H1 (cell line): ENCODE results near the gene SMPDL3B. TPM values are rescaled to one million over a fixed set of nuclear protein-coding genes. Genes with fewer than 3 reads are reported as not detected.

ENCODE experiments used
- CTCF ChIA-PET: fragments of 300-600 bp; sonication (Branson Sonifier 250); formaldehyde crosslinking; loops from one replicate; lab custom pipeline; 2021; ENCODE audit not compliant: partially characterized antibody; lab: Charles Lee
- POLR2A ChIA-PET: fragments of 300-600 bp; sonication (Branson Sonifier 250); formaldehyde crosslinking; loops from one replicate; lab custom pipeline; 2021; ENCODE audit warnings: inconsistent platforms; ENCODE audit not compliant: partially characterized antibody; lab: Charles Lee
- DNase-seq, 2 experiments: peaks; one replicate each; pipeline versions ENCODE4 v3.0.0 to v3.0.0-alpha.2; 2010 to 2022; ENCODE audit warnings: low spot score in 2 of 2, low read depth in 1 of 2, mixed read lengths in 1 of 2
- FAIRE-seq: peaks from 2 replicates; lab custom pipeline; 2011; peaks lifted over from hg19 to GRCh38; lab: Jason Lieb, UNC
- H2AFZ ChIP-seq: 2 replicates; pipeline ENCODE4 v1.8.1; 2012; ENCODE audit warnings: low read length, inconsistent platforms
- H2AK5ac ChIP-seq: 2 replicates; pipeline ENCODE4 v1.6.1; 2013; ENCODE audit warnings: low read depth, low read length
- H2BK120ac ChIP-seq: replicated peaks from 2 replicates; pipeline ENCODE3; 2013; ENCODE audit warnings: low read depth, low read length, inconsistent platforms
- H2BK12ac ChIP-seq: 2 replicates; pipeline ENCODE4 v1.6.1; 2013; ENCODE audit warnings: low read depth, low read length
- H2BK15ac ChIP-seq: 2 replicates; pipeline ENCODE4 v1.6.1; 2013; ENCODE audit warnings: low read length
- H2BK20ac ChIP-seq: 2 replicates; pipeline ENCODE4 v1.6.1; 2013; ENCODE audit warnings: low read length
- H2BK5ac ChIP-seq: 2 replicates; pipeline ENCODE4 v1.6.1; 2013; ENCODE audit warnings: low read depth, low read length
- H3K14ac ChIP-seq: 2 replicates; pipeline ENCODE4 v1.6.1; 2013; ENCODE audit warnings: inconsistent platforms; ENCODE audit not compliant: insufficient read length
- H3K18ac ChIP-seq: 2 replicates; pipeline ENCODE4 v1.6.1; 2013; ENCODE audit warnings: low read length; ENCODE audit errors: extremely low read depth
- H3K23ac ChIP-seq: 2 replicates; pipeline ENCODE4 v1.6.1; 2013; ENCODE audit warnings: inconsistent platforms; ENCODE audit not compliant: insufficient read length
- H3K23me2 ChIP-seq: 2 replicates; pipeline ENCODE4 v1.6.1; 2013; ENCODE audit warnings: low read depth, low read length
- H3K27ac ChIP-seq: 2 replicates; pipeline ENCODE4 v1.6.1; 2011; ENCODE audit warnings: low read depth, low read length, inconsistent platforms
- H3K27me3 ChIP-seq, 4 experiments: replicated peaks in 1 of 4; 1 replicate in 1 of 4; 2 replicates in 3 of 4; pipeline versions ENCODE4 v1.6.1 to v1.8.1; 2011 to 2013; ENCODE audit warnings: low read length in 3 of 4, mild to moderate bottlenecking in 3 of 4, inconsistent platforms in 2 of 4, mixed read lengths in 2 of 4, moderate library complexity in 1 of 4; ENCODE audit not compliant: control insufficient read depth in 3 of 4, insufficient read depth in 3 of 4; ENCODE audit errors: extremely low read depth in 1 of 4
- H3K36me3 ChIP-seq, 4 experiments: 2 replicates each; pipeline versions ENCODE4 v1.6.1 to v1.8.1; 2011 to 2013; ENCODE audit warnings: mild to moderate bottlenecking in 4 of 4, low read length in 3 of 4, moderate library complexity in 2 of 4, control low read depth in 1 of 4, inconsistent platforms in 1 of 4; ENCODE audit not compliant: insufficient read depth in 4 of 4, control insufficient read depth in 2 of 4
- H3K4ac ChIP-seq: replicated peaks from 2 replicates; pipeline ENCODE3; 2013; ENCODE audit warnings: low read length, low read depth, mixed read lengths, inconsistent platforms; ENCODE audit not compliant: insufficient read length
- H3K4me1 ChIP-seq, 4 experiments: replicated peaks in 1 of 4; 1 replicate in 1 of 4; 2 replicates in 3 of 4; pipeline versions ENCODE4 v1.6.1 to v1.8.1; 2011 to 2013; ENCODE audit warnings: low read length in 3 of 4, inconsistent platforms in 2 of 4, mixed read lengths in 1 of 4; ENCODE audit not compliant: insufficient read depth in 4 of 4, control insufficient read depth in 3 of 4
- H3K4me2 ChIP-seq, 2 experiments: 2 replicates each; pipeline versions ENCODE4 v1.6.1 to v1.8.1; 2011 to 2013; ENCODE audit warnings: low read depth in 2 of 2, low read length in 2 of 2, control low read depth in 1 of 2, inconsistent platforms in 1 of 2, mild to moderate bottlenecking in 1 of 2; ENCODE audit not compliant: insufficient read depth in 1 of 2
- H3K4me3 ChIP-seq, 4 experiments: fragments of 200-600, 300-600 bp in 1 of 4; sonication (generic), shearing (Covaris generic), sonication (Bioruptor Twin) in 1 of 4; 2 replicates each; pipeline versions ENCODE4 v1.5.1 to v1.8.1; 2011 to 2016; ENCODE audit warnings: low read length in 4 of 4, low read depth in 3 of 4, control low read depth in 2 of 4, inconsistent platforms in 2 of 4, mild to moderate bottlenecking in 2 of 4, mixed read lengths in 1 of 4, moderate library complexity in 1 of 4; ENCODE audit not compliant: insufficient read depth in 2 of 4; ENCODE audit errors: extremely low read depth in 1 of 4
- H3K56ac ChIP-seq: replicated peaks from 2 replicates; pipeline ENCODE3; 2013; ENCODE audit warnings: low read depth, mild to moderate bottlenecking, mixed read lengths, low read length, inconsistent platforms; ENCODE audit not compliant: insufficient read length
- H3K79me1 ChIP-seq: 2 replicates; pipeline ENCODE4 v1.6.1; 2013; ENCODE audit warnings: low read depth, low read length, control low read depth
- H3K79me2 ChIP-seq, 2 experiments: 2 replicates each; pipeline versions ENCODE4 v1.6.1 to v1.8.1; 2012 to 2013; ENCODE audit warnings: low read length in 2 of 2, mild to moderate bottlenecking in 2 of 2, inconsistent platforms in 1 of 2; ENCODE audit not compliant: insufficient read depth in 2 of 2, control insufficient read depth in 1 of 2
- H3K9ac ChIP-seq, 4 experiments: replicated peaks in 1 of 4; 1 replicate in 1 of 4; 2 replicates in 3 of 4; pipeline versions ENCODE4 v1.6.1 to v1.8.1; 2011 to 2013; ENCODE audit warnings: low read depth in 3 of 4, low read length in 3 of 4, control low read depth in 2 of 4, mild to moderate bottlenecking in 2 of 4, moderate library complexity in 2 of 4, inconsistent platforms in 1 of 4; ENCODE audit errors: extremely low read depth in 1 of 4
- H3K9me3 ChIP-seq, 2 experiments: 2 replicates each; pipeline versions ENCODE4 v1.6.1 to v1.8.1; 2012 to 2013; ENCODE audit warnings: mild to moderate bottlenecking in 2 of 2, moderate library complexity in 2 of 2, control low read depth in 1 of 2, inconsistent platforms in 1 of 2, low read depth in 1 of 2, low read length in 1 of 2, mixed read lengths in 1 of 2; ENCODE audit not compliant: insufficient read depth in 2 of 2
- H4K20me1 ChIP-seq, 2 experiments: replicated peaks in 1 of 2; 2 replicates each; pipeline versions ENCODE3 to v1.8.1; 2011 to 2013; ENCODE audit warnings: inconsistent platforms in 2 of 2, low read length in 2 of 2, mild to moderate bottlenecking in 1 of 2; ENCODE audit not compliant: insufficient read depth in 2 of 2, control insufficient read depth in 1 of 2
- H4K5ac ChIP-seq: 2 replicates; pipeline ENCODE4 v1.6.1; 2013; ENCODE audit warnings: low read length, low read depth, mixed read lengths, inconsistent platforms; ENCODE audit not compliant: insufficient read length
- H4K8ac ChIP-seq: 2 replicates; pipeline ENCODE4 v1.8.0; 2013; ENCODE audit warnings: mild to moderate bottlenecking, moderate library complexity, low read length, inconsistent platforms; ENCODE audit not compliant: insufficient read depth; ENCODE audit errors: extremely low read depth
- H4K91ac ChIP-seq: replicated peaks from 2 replicates; pipeline ENCODE3; 2013; ENCODE audit warnings: low read length, mixed read lengths, inconsistent platforms; ENCODE audit not compliant: insufficient read length
- ATF2 ChIP-seq: IDR thresholded peaks from 2 replicates; pipeline ENCODE4 v1.6.1; 2012; ENCODE audit warnings: low read length, inconsistent platforms
- EGR1 ChIP-seq: IDR thresholded peaks from 2 replicates; pipeline ENCODE4 v1.6.1; 2011; ENCODE audit warnings: low read depth, low read length, borderline replicate concordance
- GABPA ChIP-seq: IDR thresholded peaks from 2 replicates; pipeline ENCODE4 v1.6.1; 2011; ENCODE audit warnings: mild to moderate bottlenecking, low read length, moderate library complexity, borderline replicate concordance; ENCODE audit not compliant: insufficient read depth
- HDAC2 ChIP-seq, 2 experiments: fragments of 300-600 bp in 1 of 2; sonication (generic) in 1 of 2; IDR thresholded peaks; 2 replicates each; pipeline ENCODE4 v1.6.1; 2011 to 2012; ENCODE audit warnings: low read depth in 2 of 2, low read length in 2 of 2, mild to moderate bottlenecking in 2 of 2, moderate library complexity in 2 of 2, borderline replicate concordance in 1 of 2, inconsistent platforms in 1 of 2
- MAFK ChIP-seq: IDR thresholded peaks from 2 replicates; pipeline ENCODE4 v1.6.1; 2012; ENCODE audit warnings: low read depth, mild to moderate bottlenecking, improper control_type of control experiment, low read length
- POLR2AphosphoS5 ChIP-seq: IDR thresholded peaks from 2 replicates; pipeline ENCODE4 v1.6.1; 2011; ENCODE audit warnings: low read depth, low read length
- POU5F1 ChIP-seq: IDR thresholded peaks from 2 replicates; pipeline ENCODE4 v1.6.1; 2011; ENCODE audit warnings: low read depth, mild to moderate bottlenecking, low read length, moderate library complexity
- SIN3A ChIP-seq, 2 experiments: IDR thresholded peaks in 1 of 2; conservative IDR thresholded peaks in 1 of 2; 2 replicates each; pipeline ENCODE4 v1.6.1; 2011 to 2012; ENCODE audit warnings: low read length in 2 of 2, improper control_type of control experiment in 1 of 2, low read depth in 1 of 2, mild to moderate bottlenecking in 1 of 2
- SP2 ChIP-seq: IDR thresholded peaks from 2 replicates; pipeline ENCODE4 v1.6.1; 2012; ENCODE audit warnings: mild to moderate bottlenecking, low read length, inconsistent platforms
- TCF12 ChIP-seq: IDR thresholded peaks from 2 replicates; pipeline ENCODE4 v1.6.1; 2011; ENCODE audit warnings: low read depth, mild to moderate bottlenecking, low read length
- WGBS, 2 experiments: shearing (Covaris generic) in 1 of 2; methylation state at CpG; one replicate each; pipeline versions ENCODE4 v1.1.6 to v1.1.7; 2013 to 2015; ENCODE audit warnings: low lambda C conversion rate in 2 of 2, mixed read lengths in 2 of 2, inconsistent platforms in 1 of 2, low coverage in 1 of 2, missing lambda C conversion rate in 1 of 2; ENCODE audit not compliant: insufficient replicate concordance in 2 of 2, insufficient coverage in 1 of 2, insufficient read length in 1 of 2; ENCODE audit errors: extremely low coverage in 1 of 2, missing lambda C conversion rate in 1 of 2; 5-methylcytosine and 5-hydroxymethylcytosine counted together
- polyA plus RNA-seq, 7 experiments: library from polyadenylated mRNA; depleted of rRNA in 3 of 7; stranded (reverse) in 5 of 7; unstranded in 2 of 7; fragments of >200 nt in 5 of 7; fragments of 200-250 nt in 2 of 7; gene quantifications; 1 replicate in 5 of 7; 2 replicates in 1 of 7; 4 replicates in 1 of 7; pipeline versions ENCODE4 v1.2.1 to v1.2.3, GENCODE V29; 2011 to 2013; ENCODE audit warnings: missing spikeins in 2 of 7, mixed read lengths in 2 of 7
- total RNA-seq: library from RNA; stranded (reverse); fragmentation: NEBNext Ultra II Directional; extraction: Animal tissue kit (Norgen Biotek cat#: 25700); gene quantifications from 2 replicates; pipeline ENCODE4 v1.2.1, GENCODE V29; 2021

SMPDL3B gene
- total and polyA plus RNA-seq, 2 of the 8 experiments (the other 6 are each of a cell fraction or from before 2014, with no cell fraction given) = 54.7 to 143 TPM

- no peak overlapping the region for H3K14ac ChIP-seq
- no peak overlapping the region for H2BK120ac ChIP-seq
- H4K5ac ChIP-seq = no peak overlapping the region
- no peak overlapping the region for H2BK12ac ChIP-seq
- no peak overlapping the region for H3K18ac ChIP-seq
- H3K4me3 ChIP-seq = no peak overlapping the region
- peaks cover 0 to 10% of the 10 kb centered on the region in 2 experiments for H4K20me1 ChIP-seq
- H3K9ac ChIP-seq = no peak overlapping the region
- no peak overlapping the region for H2AFZ ChIP-seq
- no peak overlapping the region for H3K56ac ChIP-seq
- H2AK5ac ChIP-seq = no peak overlapping the region
- H3K23ac ChIP-seq = no peak overlapping the region
- H4K91ac ChIP-seq = no peak overlapping the region
- peaks cover 0 to 18% of the 10 kb centered on the region in 2 experiments; a peak in 3 of 4 replicates for H3K79me2 ChIP-seq
- peaks cover 10 to 19% (median 19%) of the 10 kb centered on the region in 4 experiments for H3K4me1 ChIP-seq
- H4K8ac ChIP-seq = peak overlapping the region; percentile 45
- no peak overlapping the region for H2BK15ac ChIP-seq
- POLR2A ChIA-PET = interaction anchor here (0.7 to 3.1 kb wide), 5 partner anchors 9 to 55 kb away, joined by 3 to 10 read pairs (median 8); partner anchors contain the start of gene XKR8
- H3K9me3 ChIP-seq = no peaks in the 10 kb centered on the region
- WGBS, 2 experiments = 91% methylated on average over 9 of the region's 9 CpGs; no CpG with 5 or more reads in 1 of the 2 experiments
- peaks cover 12% of the 10 kb centered on the region; the same call in 1 of the 2 replicates for H3K79me1 ChIP-seq
- H3K4ac ChIP-seq = no peak overlapping the region
- no peaks in the 10 kb centered on the region for H3K23me2 ChIP-seq
- no peak for DNase-seq
- no peak overlapping the region for H3K4me2 ChIP-seq
- no peaks in the 10 kb centered on the region for H3K27me3 ChIP-seq
- CTCF ChIA-PET = interaction anchor here (0.5 to 5.3 kb wide), 22 partner anchors 8 to 283 kb away, joined by 3 to 46 read pairs (median 4); partner anchors contain the start of gene XKR8
- H2BK5ac ChIP-seq = no peak overlapping the region
- no peak overlapping the region for H2BK20ac ChIP-seq
- no peak for FAIRE-seq
- no peak overlapping the region for H3K27ac ChIP-seq
- peaks cover 0 to 18% (median 12%) of the 10 kb centered on the region in 4 experiments; a peak in 7 of 8 replicates for H3K36me3 ChIP-seq
- TF ChIP-seq SIN3A (conservative IDR thresholded peaks at IDR 0.05 in 1 of 2, IDR thresholded peaks at IDR 0.05 in 1 of 2; ENCODE audit: low read depth in 1 of 2, low read length in 2 of 2) (no peak), GABPA (no peak), SP2 (no peak), POLR2AphosphoS5 (no peak), TCF12 (no peak), POU5F1 (no peak), HDAC2 (IDR thresholded peaks at IDR 0.05; ENCODE audit: borderline replicate concordance in 1 of 2, low read depth in 2 of 2, low read length in 2 of 2) (no peak), ATF2 (no peak), EGR1 (no peak), MAFK (no peak)
These were observed 6.2 kb downstream of the SMPDL3B start for GRCh38 chr1:27940870-27941560.
